Kidney capillary endothelial cell (primary cell): ENCODE results near the gene RNF152.
A peak's percentile ranks its signal among the peaks of the same experiment; 100 is the strongest.

Experiments used
- DNase-seq: peaks from one replicate; pipeline ENCODE4 v3.0.0-alpha.2; 2018; ENCODE audit warnings: low spot score

RNF152 gene

DNA sequence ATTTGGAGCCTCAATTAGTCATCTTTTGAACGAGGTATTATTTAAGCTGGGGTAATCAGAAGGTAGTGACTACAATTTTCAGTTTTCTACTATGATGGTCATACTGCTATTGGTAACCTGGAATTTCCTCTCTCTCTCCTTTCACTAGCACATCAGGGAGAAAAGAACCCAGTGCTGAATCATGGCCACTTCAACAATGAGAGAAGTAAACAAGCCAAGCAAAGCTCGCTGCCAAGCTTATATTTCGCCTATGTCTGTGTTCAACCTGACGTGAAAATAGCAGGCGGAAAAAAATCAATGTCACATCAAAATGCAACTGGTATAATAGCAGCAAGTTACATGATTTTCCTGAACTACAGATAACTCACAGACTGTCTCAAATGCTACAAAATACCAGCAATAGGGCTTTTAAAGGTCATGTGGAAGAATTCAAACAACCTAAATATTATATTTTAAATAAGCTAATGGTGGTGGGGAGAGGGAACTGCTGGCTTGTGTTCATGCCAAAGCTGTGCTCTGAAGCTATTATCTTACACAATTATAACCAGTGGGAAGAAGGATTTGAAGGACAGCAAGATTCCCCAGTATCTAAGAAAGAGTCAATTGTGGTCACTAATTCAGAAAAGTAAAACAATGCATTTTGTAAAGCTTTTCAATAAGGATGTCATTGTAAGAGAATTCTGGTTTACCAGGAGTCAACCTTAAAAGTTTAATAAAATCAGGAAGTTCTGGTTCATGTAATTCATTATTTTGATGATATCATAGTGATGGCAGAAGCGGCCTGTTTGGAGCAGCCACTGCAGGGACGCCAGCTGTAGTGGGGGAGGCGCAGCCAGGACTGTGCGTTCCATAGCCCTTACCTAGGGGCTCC lies 38.0 kb downstream of the RNF152 start:
- DNase-seq, result no peak

DNA sequence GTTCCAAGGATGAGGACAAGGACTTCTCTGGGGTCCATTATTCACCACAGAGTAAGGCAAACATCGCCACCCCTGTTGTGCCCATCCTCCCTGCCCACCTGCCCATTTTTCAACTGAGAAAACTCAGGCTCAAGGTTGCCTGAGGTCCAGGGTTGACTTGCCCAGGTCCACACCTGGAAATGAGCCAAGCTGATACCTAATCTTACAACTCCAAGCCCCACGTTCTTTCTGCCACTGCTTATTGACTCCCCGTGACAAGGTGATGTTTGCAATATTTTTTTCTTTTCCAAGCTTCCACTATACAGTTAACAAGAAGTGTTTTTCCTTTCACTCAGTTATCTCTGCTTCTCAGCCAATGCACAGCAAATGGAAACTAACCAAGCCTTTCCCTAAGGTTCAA lies 39.0 kb downstream of the RNF152 start:
- DNase-seq, result no peak

DNA sequence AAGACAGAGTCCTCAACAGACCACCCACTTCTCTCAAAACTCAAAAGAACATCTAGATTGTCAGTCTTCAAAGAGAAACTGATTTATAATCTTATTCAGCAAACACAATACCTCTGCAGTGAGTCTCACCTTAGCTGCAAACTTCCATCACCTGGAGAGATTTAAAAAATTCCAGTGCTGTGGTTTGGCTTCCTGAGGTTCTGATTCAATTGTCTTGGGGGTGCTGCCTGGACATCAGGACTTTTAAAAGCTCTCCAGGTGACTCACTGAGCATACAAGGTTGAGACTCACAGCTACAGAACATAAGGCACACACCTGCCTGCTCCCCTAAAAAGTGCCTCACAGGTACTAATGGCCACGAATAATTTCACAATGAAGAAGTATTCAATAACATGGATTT lies 40.3 kb downstream of the RNF152 start:
- no peak for DNase-seq

DNA sequence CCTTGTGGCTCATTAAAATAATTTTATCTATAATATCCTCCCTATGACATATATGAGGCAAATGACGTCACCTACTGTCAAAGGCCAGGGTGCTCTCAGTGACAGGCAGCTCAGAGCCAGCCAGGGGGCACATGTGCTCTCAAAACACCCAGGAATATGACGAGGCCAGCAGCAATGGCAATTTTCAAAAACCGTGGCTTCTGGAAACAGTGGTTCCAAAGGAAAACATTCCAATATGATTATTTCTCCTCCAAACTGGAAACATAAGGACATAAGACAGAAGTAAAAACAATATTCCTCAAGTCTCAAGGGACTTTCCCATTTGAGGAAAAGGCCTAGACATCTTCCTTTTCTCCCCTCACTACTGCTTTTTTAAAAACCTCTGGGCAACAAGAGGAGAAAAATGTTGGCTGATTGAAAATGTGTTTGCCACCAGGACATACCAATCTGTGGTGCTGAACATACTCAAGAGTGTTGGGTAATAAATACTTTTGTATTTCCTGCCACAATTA lies 40.8 kb downstream of the RNF152 start:
- no peak for DNase-seq

DNA sequence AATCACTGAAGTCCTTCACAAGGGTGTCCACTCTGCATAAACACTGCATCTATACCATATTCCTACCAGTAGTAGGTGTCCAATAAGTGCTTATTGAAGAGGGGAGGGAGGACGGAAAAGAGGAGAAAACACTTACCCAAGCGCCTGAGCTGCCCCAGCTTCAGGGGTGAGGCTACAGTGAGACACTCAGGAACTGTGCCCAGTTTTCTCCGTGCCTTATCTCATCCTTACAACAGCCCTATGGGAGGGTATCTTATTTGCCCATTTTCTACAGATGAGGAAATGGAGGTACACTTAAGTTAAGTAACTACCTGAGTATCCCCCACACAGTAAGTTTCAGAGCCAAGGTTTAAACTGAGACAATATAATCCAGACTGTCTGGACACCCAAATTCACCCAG lies 41.5 kb downstream of the RNF152 start:
- no peak for DNase-seq

DNA sequence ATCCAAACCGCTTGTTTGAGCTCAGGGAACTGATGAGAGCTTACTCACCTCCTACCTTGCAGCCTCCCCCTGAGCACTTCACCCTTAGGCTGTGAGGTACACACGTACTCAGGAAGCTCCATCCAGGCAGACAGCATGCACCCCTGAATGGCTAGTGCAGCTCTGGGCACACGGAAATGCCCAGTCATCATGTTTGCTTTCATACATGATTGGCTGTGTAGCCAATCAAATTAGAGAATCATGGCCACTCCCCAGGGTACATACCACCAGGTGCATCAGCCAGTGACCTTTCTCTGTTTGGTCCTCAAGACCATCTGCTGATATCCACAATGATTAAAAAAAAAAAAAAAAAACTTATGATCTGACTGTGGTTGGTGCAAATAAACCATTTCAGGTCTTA lies 42.1 kb downstream of the RNF152 start:
- no peak for DNase-seq

DNA sequence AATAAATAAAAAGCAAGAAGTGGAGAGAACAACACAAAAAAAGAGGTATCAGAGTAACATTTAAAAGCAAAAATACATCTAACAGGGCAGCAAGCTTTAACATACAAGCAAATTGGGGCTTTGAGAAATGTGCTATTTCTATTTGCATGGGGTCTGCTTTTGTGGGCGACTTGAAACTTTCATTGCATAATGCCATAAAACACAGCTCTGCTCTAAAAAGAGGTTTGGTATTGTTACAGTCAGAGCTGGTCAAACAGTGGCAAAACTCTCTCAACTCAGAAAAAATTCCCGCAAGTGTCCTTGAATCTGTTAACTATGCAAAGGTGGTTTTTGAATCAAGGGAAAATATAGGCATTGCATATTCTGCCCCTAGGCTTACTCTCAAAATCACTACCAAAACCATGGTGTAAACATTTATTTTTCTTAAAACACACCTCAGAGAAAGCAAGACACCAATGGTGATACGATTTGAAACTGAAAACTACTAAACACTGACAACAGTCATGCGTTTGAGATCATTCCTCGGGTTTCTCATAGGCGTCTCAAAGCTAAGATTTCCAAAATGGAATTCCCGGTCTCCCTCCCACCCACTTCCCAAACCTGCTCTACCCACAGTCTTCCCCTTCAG lies 45.5 kb downstream of the RNF152 start:
- no peak for DNase-seq

DNA sequence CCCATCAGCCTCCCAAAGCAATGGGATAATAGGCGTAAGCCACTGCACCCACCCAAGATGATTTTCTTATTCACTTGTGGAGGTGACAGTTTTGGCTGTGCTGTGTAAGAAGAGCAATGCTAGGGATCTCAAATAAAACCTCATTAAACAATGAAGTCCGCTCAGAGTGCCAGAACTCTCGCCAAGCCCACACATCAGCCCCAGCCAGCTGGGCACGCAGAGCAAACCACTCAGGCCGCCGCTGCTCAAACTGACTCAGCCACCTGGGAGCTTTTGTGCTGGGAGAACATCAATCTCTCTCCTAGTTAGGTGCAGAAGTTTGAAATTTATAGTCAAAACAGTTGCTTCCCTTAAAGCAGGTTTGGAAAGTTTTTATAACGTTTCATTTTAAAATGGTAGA lies 47.6 kb downstream of the RNF152 start:
- no peak for DNase-seq

DNA sequence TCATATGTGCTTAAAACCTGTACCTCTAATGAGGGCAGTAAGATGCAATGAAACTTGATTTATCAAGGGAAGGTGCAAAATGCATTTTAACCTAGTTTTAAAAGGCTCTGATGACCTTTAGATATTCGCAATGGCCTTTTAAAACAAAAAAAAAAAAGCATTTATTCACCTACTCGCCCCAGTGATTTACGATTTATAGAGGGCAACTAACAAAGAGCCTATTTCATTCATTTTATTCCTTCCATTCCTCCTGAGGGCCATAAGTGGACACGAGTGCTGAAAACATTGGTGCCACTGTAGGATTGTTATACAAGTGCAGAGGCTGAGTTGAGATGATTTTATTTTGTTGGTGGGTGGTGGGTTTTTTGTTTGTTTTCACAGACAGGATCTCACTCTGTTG lies 48.1 kb downstream of the RNF152 start:
- no peak for DNase-seq

DNA sequence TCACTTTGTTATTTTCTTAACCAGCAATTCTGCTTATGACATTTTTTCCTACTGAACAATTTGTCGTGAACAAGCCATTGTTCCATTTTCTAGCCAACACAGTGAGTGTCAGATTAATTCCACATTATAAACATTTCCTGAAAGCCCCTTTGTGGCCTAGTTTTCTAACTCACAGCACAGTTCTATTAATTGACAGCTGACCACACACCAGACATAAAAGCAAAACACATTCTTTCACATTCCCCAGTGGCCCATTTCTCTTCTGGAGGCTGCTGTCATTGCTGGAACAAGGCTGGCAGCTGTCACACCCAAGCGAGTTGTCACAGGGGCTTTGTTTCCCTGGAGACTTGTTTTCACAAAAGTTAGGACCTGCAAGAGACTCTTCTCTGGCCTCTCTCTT lies 50.7 kb downstream of the RNF152 start:
- no peak for DNase-seq

DNA sequence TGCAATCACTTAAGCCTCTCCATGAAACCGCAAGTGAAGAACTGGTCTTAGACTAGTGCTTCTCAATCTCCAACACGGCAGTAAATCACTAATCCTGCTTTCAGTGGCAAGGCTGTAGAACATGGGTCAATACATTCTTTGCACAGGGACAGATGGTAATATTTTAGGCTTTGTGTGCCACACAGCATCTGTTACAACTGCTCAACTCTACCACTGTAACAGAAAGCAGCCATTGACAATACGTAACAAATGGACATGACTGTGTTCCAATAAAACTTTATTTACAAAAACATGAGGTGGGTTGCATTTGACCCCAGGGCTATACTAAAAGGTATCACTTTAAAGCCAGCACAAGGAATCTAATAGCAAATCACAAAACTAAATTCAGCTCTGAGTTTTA lies 51.1 kb downstream of the RNF152 start:
- DNase-seq, result no peak

DNA sequence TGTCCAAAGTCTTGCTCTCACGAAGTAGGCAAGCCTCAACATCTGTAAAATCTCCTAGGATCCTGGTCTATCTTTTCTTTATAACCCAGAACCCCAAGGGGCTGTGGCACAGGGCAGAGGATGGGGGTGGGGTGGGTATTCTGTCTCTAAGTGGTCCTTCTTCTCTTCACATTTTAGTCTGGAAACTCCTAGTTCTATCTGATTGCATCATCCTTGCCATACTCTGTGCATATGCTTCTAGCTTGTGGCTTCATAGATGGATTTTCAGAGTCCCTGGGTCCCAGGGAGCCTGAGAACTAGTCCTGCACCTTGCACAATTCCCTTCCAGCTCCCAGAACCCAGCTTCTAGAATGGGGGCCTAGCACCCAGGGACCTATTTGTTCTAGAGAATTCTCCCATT lies 52.5 kb downstream of the RNF152 start:
- no peak for DNase-seq

DNA sequence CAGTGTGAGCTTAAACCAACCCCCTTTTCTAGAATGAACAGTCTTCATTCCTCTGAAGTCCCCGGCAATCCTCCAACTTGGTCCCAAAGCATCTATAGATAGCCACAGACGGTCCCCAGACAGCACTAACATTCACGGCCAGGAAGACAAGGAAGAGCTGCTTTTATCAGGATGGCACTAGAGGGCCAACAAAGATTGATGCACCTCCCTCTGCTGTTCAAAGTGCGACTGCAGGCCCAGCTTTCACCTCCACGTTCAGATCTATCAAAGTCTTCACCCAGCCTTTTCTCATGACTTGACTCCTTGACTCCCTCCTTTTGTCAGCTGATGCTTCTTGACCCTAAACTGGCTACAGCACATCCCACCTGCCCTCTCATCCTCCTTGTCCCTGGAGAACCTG lies 54.3 kb downstream of the RNF152 start:
- DNase-seq, result no peak

DNA sequence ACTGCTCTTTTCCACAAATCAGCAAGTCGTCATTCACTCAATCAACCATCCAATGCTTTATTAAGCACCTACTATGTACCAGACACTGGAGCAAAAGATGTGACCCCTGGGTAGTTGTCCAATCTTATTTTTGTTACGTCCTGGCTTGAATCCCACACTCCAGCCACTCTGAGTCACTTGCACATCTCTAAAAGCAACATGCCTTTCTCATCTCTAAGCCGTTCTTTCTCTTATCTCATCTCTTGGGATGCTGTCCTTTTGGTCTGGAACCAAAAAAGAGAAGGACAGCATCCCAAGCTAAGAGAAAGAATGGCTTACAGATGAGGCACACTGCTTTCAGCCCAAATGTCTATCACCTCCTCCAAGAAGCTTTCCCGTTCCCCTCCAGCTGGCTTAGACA lies 58.8 kb downstream of the RNF152 start:
- no peak for DNase-seq

DNA sequence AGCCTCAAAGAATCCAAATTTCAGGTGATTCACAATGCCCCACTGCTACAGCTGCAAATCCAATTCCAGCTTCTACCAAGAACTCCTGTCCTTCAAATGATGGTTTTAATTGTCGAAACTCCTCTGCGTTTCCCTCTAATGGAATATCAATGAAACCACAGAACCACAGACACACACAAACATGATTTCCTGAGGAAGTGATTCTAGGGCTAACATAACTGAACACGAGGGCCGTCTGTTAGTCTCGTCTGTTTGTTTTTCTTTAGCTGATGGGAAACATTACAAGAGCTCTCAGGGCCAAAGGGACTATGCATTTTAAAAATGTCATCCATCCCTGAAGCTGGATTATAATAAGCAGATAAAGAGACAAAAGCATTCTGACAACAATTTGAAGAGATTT lies 59.4 kb downstream of the RNF152 start:
- peak; percentile 68 for DNase-seq

DNA sequence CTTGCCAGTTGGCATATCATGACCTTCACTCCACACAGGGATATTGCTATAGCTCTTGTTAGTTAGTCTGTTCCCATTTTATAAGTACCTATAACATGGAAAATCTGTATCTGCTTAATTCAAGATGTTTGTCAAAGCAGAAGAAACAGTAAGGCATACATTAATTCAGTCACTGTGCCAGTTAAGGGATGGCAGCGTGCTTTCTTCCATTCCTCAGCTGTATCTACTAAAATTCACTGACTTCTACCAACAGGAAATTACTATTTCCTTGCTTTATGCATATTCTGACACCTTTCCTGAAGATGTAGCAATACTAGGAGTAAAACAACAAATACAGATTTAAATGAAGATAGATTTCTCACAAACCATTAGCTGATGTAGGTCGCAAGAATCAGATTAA lies 59.9 kb downstream of the RNF152 start:
- DNase-seq, result peak; percentile 42

DNA sequence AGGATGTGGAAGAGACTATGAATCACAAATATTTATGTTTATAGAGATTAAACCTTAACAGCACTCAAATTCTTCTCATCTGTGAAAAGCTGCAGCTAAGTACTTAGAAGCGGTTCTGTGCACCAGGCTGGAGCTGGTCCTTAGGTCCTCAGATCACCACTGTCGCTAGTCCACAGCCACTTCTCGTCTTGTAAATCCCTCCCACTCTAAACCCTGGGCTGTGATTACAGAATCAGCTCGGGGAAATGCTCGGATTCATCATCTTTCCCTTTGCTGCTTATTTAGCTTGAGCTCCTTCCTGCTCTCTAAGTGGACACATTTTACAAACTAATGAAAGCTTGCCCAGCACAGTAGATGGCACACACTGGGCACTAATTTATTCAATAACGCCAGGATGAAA lies 61.7 kb downstream of the RNF152 start:
- peak; percentile 69 for DNase-seq

DNA sequence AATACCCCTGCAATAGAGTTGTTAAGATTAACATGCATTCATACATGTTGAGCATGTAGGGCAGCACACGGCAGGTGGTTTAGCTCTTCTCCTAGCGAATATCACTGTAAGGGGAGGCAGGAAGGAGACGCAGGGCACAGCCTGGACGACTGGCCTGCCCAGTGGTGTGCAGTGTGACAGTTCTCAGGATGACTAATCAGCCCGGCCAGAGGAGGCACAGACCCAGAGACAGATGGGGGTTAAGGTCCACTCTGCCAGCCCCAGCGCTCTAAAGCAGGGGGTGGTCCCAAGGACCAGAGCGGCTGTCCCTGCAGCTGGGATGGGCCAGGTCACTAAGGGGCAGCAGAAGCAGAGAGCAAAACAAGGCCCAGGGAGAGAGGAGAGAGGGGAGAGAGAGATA lies 63.7 kb downstream of the RNF152 start:
- DNase-seq, result no peak

DNA sequence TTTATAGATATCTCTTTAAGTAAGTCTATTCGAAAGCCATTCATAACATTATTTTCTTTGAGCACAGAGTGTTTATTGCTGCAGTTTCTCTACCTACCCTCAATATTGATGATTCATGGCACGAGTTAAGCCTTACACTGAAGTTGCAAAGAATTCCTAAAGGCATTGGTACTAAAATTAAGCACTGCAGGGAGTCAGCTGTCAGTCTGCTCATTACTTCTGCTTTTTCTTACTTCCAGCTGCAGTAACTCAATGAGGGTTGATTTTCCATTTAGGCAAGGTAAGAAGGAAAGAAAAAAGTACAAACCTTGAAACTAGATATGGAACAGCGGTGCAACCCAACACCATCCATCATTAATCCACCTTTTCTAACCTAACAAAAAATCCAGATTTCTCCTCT lies 65.2 kb downstream of the RNF152 start:
- DNase-seq, result no peak

DNA sequence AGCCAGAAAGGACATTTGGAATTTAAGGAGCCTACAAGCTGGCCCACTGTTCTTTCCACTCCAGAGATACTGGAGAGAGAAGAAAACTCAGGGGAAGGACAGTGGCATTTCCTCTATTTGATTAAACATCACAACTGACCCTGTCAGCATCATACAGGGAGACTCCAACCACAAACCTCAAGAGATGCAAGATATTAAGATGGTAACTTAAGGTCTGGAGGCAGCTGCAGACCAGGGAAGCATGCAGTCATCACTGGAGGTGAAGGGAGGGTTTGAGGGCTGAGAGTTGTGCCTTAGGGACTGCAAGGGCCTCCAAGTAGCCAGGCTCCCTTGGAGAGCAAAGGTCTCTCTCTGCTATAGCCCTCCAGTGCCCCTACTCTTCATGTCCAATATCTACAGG lies 67.4 kb downstream of the RNF152 start:
- no peak for DNase-seq

DNA sequence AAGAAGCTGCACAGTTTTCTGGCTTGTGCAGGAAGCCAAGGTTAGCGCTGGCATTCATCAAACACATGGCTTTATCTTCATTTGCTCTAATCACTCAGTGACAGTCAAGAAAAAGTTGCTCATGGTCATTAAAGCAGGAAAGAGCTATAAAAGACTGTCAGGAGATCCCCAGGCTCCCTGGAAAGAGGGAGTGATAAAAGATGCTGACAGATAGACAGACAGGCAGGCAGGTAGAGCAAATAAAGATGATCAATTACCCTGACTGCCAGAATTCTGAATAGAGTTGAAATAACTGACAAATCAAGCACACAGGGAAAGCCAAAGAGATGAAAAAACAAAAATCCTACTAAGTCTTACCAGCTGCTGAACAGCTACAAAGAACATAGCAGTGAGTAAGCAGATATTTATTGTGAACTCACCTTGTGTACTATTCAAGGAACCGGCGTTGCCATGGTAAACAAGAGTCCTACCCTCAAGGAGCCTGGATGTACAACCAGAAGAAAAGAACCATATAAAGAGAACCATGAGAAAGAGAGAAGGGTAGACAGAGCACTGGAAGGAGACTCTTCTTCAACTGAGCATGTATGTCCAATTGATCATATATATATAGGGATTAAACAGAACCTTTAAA lies 68.0 kb downstream of the RNF152 start:
- no peak for DNase-seq

DNA sequence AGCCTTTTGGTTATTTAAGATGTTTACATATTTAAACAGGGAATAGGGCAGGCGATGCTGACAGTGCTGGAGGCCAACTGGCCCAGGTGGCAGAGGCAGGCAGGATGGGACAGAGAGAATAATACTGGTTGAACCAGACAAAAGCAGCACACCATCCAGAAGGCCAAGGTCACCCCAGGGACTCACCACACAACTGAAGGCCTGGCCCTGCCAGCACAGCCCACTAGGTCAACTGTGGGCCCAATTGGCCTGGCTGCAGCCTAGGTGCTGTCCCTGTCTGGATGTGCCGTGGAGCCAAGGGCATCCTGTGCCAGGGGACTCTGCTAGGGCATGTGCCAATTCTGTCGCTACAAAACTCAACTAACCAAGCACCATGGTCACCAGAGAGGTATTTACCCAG lies 69.2 kb downstream of the RNF152 start:
- DNase-seq, result no peak

DNA sequence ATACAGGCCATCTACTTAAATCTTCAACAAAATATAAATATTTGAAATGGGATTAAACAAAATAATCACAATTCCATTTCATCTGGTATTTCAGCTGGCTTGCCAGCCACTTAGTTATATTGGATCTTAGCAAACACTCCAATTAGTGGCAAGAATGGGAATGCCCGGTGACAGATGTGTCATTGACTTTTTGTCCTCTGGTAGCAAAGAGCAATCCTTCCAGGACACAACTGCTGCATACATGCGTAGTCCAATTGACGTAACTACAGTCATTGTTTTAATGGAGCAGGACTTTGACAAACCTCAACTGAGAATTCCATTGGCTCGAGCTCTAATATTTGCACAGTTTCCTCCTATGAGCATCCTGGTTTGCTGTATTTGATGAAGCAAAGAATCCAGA lies 69.9 kb downstream of the RNF152 start:
- no peak for DNase-seq
